NCI-H2227 (cell line): Measurements from ENCODE around the gene KAZN.
"Not testable (repeated sequence)": the region's sequence is repeated elsewhere in the genome, so short reads cannot be mapped to it uniquely, and the experiment has no call there.

Experiments used
- DNase-seq: peaks from one replicate; lab custom pipeline; 2025; ENCODE audit not compliant: unreplicated experiment; lab: John Stamatoyannopoulos, UW

The KAZN gene

GRCh38 chr1:14963791-14964710 is 365.6 kb downstream of the KAZN start:
- not testable (repeated sequence) for DNase-seq

- no peak for DNase-seq
Measured at GRCh38 chr1:14964711-14965055, 366.2 kb downstream of the KAZN start.

GRCh38 chr1:14968251-14968851 is 369.9 kb downstream of the KAZN start:
- no peak for DNase-seq

GRCh38 chr1:14969006-14969405 is 370.5 kb downstream of the KAZN start:
- DNase-seq: no peak

- no peak for DNase-seq
Measured at GRCh38 chr1:14970115-14970798, 371.8 kb downstream of the KAZN start.

GRCh38 chr1:14970799-14971141 is 372.3 kb downstream of the KAZN start:
- DNase-seq: no peak

- DNase-seq: no peak
Measured at GRCh38 chr1:14971221-14971620, 372.7 kb downstream of the KAZN start.

- no peak for DNase-seq
Measured at GRCh38 chr1:14972107-14972506, 373.6 kb downstream of the KAZN start.

GRCh38 chr1:14973773-14974172 is 375.3 kb downstream of the KAZN start:
- no peak for DNase-seq

- no peak for DNase-seq
Measured at GRCh38 chr1:14974361-14974760, 375.9 kb downstream of the KAZN start.

GRCh38 chr1:14975119-14975518 is 376.6 kb downstream of the KAZN start:
- no peak for DNase-seq

GRCh38 chr1:14976256-14976655 is 377.8 kb downstream of the KAZN start:
- no peak for DNase-seq

- DNase-seq: no peak
Measured at GRCh38 chr1:14977338-14977931, 378.9 kb downstream of the KAZN start.

GRCh38 chr1:14980621-14981218 is 382.2 kb downstream of the KAZN start:
- DNase-seq: peak; percentile 75

GRCh38 chr1:14982029-14982428 is 383.5 kb downstream of the KAZN start:
- DNase-seq: no peak

GRCh38 chr1:14983277-14983676 is 384.8 kb downstream of the KAZN start:
- no peak for DNase-seq

GRCh38 chr1:14986168-14986567 is 387.7 kb downstream of the KAZN start:
- DNase-seq: no peak

- DNase-seq: no peak
Measured at GRCh38 chr1:14987829-14988603, 389.5 kb downstream of the KAZN start.

- no peak for DNase-seq
Measured at GRCh38 chr1:14988636-14989035, 390.2 kb downstream of the KAZN start.

GRCh38 chr1:14989931-14990728 is 391.6 kb downstream of the KAZN start:
- DNase-seq: no peak
